HepG2 (cell line): ENCODE measurements around the gene GPATCH8. TPM values are rescaled to one million over a fixed set of nuclear protein-coding genes. Genes with fewer than 3 reads are reported as not detected.
A peak's percentile ranks its signal among the peaks of the same experiment; 100 is the strongest.

ENCODE experiments used
- DPF2 ChIP-seq: sonication (generic); formaldehyde crosslinking; IDR thresholded peaks from 2 replicates; pipeline ENCODE4 v1.4.0; 2020; ENCODE audit warnings: mild to moderate bottlenecking, low read depth, missing genetic modification reagents, borderline replicate concordance
- EED ChIP-seq: sonication (generic); formaldehyde crosslinking; IDR thresholded peaks from 2 replicates; pipeline ENCODE4 v1.5.0; 2020; ENCODE audit warnings: mild to moderate bottlenecking, missing genetic modification reagents
- MEF2D ChIP-seq: sonication (generic); formaldehyde crosslinking; IDR thresholded peaks from 2 replicates; pipeline ENCODE4 v1.5.1; 2020; ENCODE audit warnings: mild to moderate bottlenecking, missing genetic modification reagents
- MLLT10 ChIP-seq: sonication (generic); formaldehyde crosslinking; IDR thresholded peaks from 2 replicates; pipeline ENCODE4 v1.4.0; 2020; ENCODE audit warnings: missing genetic modification reagents
- NAIF1 ChIP-seq: sonication (generic); formaldehyde crosslinking; IDR thresholded peaks from 2 replicates; pipeline ENCODE4 v1.5.0; 2020; ENCODE audit warnings: mild to moderate bottlenecking, missing genetic modification reagents, borderline replicate concordance
- PHF21A ChIP-seq: sonication (generic); formaldehyde crosslinking; IDR thresholded peaks from 2 replicates; pipeline ENCODE4 v1.5.0; 2020; ENCODE audit warnings: mild to moderate bottlenecking, missing genetic modification reagents
- SETDB1 ChIP-seq: sonication (generic); formaldehyde crosslinking; IDR thresholded peaks from 2 replicates; pipeline ENCODE4 v1.5.1; 2020; ENCODE audit warnings: missing genetic modification reagents, mild to moderate bottlenecking, borderline replicate concordance
- TOE1 ChIP-seq: sonication (generic); formaldehyde crosslinking; IDR thresholded peaks from 2 replicates; pipeline ENCODE4 v1.4.0; 2020; ENCODE audit warnings: mild to moderate bottlenecking, missing genetic modification reagents
- U2AF1 ChIP-seq: fragments of 200-400 bp; formaldehyde crosslinking; optimal IDR thresholded peaks from 2 replicates; pipeline ENCODE3; 2017; ENCODE audit warnings: mild to moderate bottlenecking, low read depth, low read length
- ZBTB21 ChIP-seq: sonication (generic); formaldehyde crosslinking; IDR thresholded peaks from 2 replicates; pipeline ENCODE4 v1.4.0; 2020; ENCODE audit warnings: missing genetic modification reagents
- ZEB1 ChIP-seq: IDR thresholded peaks from 2 replicates; pipeline ENCODE4 v1.6.1; 2012; ENCODE audit warnings: mild to moderate bottlenecking, low read depth, inconsistent platforms; ENCODE audit not compliant: insufficient replicate concordance
- ZFP82 ChIP-seq: sonication (generic); formaldehyde crosslinking; IDR thresholded peaks from 2 replicates; pipeline ENCODE4 v1.5.1; 2020; ENCODE audit warnings: mild to moderate bottlenecking, missing genetic modification reagents, borderline replicate concordance
- ZNF10 ChIP-seq: sonication (generic); formaldehyde crosslinking; IDR thresholded peaks from 2 replicates; pipeline ENCODE4 v1.4.0; 2020; ENCODE audit warnings: mild to moderate bottlenecking, low read depth, missing genetic modification reagents, borderline replicate concordance
- ZNF20 ChIP-seq: sonication (generic); formaldehyde crosslinking; IDR thresholded peaks from 2 replicates; pipeline ENCODE4 v1.4.0; 2020; ENCODE audit warnings: mild to moderate bottlenecking, moderate library complexity, missing genetic modification reagents
- ZNF337 ChIP-seq: sonication (generic); formaldehyde crosslinking; IDR thresholded peaks from 2 replicates; pipeline ENCODE4 v1.5.1; 2020; ENCODE audit warnings: missing genetic modification reagents, low read depth, mild to moderate bottlenecking, borderline replicate concordance
- ZNF550 ChIP-seq: sonication (generic); formaldehyde crosslinking; IDR thresholded peaks from 2 replicates; pipeline ENCODE4 v1.4.0; 2020; ENCODE audit warnings: mild to moderate bottlenecking, missing genetic modification reagents, borderline replicate concordance
- ZNF607 ChIP-seq: sonication (generic); formaldehyde crosslinking; IDR thresholded peaks from 2 replicates; pipeline ENCODE4 v1.5.1; 2020; ENCODE audit warnings: missing genetic modification reagents, mild to moderate bottlenecking, borderline replicate concordance
- ZNF75D ChIP-seq: sonication (generic); formaldehyde crosslinking; IDR thresholded peaks from 2 replicates; pipeline ENCODE4 v1.8.1; 2023; ENCODE audit warnings: missing genetic modification reagents, mild to moderate bottlenecking, borderline replicate concordance
- ZNF772 ChIP-seq: sonication (generic); formaldehyde crosslinking; IDR thresholded peaks from 2 replicates; pipeline ENCODE4 v1.5.0; 2020; ENCODE audit warnings: mild to moderate bottlenecking, missing genetic modification reagents
- ZNF781 ChIP-seq: sonication (generic); formaldehyde crosslinking; IDR thresholded peaks from 2 replicates; pipeline ENCODE4 v1.5.1; 2020; ENCODE audit warnings: borderline replicate concordance, mild to moderate bottlenecking, missing genetic modification reagents; ENCODE audit errors: not compliant biosample characterization
- polyA plus RNA-seq, 8 experiments: library from polyadenylated mRNA; depleted of rRNA in 3 of 8; stranded (reverse) in 7 of 8; unstranded in 1 of 8; fragments of >200 nt; fragmentation: Illumina TruSeq in 4 of 8; extraction: Trizol in 4 of 8; gene quantifications; 2 replicates each; pipeline versions ENCODE4 v1.2.1 to v1.2.3, GENCODE V29; 2011 to 2016; ENCODE audit warnings: low read depth in 4 of 8, missing spikeins in 1 of 8, mixed read lengths in 1 of 8; ENCODE audit not compliant: insufficient read depth in 1 of 8
- total RNA-seq, 5 experiments: library from RNA; depleted of rRNA; stranded (reverse); fragments of >200 nt; fragmentation: Illumina TruSeq; extraction: Trizol; gene quantifications; 2 replicates each; pipeline ENCODE4 v1.2.3, GENCODE V29; 2016; ENCODE audit warnings: low read depth in 1 of 5
- TF ChIP-seq, protein P1 (sequence below): sonication (generic); formaldehyde crosslinking; IDR thresholded peaks from 2 replicates; pipeline ENCODE4 v1.5.0; 2020; ENCODE audit warnings: mild to moderate bottlenecking, missing genetic modification reagents
- TF ChIP-seq, protein P2 (sequence below), 2 experiments: fragments of 450-650 bp in 1 of 2; sonication (generic) in 1 of 2; formaldehyde crosslinking; IDR thresholded peaks; 2 replicates each; pipeline versions ENCODE4 v1.5.0 to v1.8.0; 2020 to 2022; ENCODE audit warnings: mild to moderate bottlenecking in 1 of 2, missing genetic modification reagents in 1 of 2
- TF ChIP-seq, protein P3 (sequence below): sonication (generic); formaldehyde crosslinking; IDR thresholded peaks from 2 replicates; pipeline ENCODE4 v1.5.1; 2020; ENCODE audit warnings: missing genetic modification reagents, mild to moderate bottlenecking, borderline replicate concordance

GPATCH8 gene
- total and polyA plus RNA-seq, 2 of the 13 experiments (the other 11 are each of a cell fraction or from before 2014, with no cell fraction given) = 20.7 to 21.5 TPM

GRCh38 chr17:44502598-44503146 lies 534 bp downstream of the GPATCH8 start (continued):
- TF ChIP-seq ZFP82 (0 out of 2 replicates have a peak, but pooled peaks have one; percentile 88), NAIF1 (peak; percentile 84), ZNF337 (CRISPR knock-in tag) (no peak), EED (CRISPR knock-in tag) (peak; percentile 95; the same call in 1 of the 2 replicates), ZNF781 (peak; percentile 90), SETDB1 (CRISPR knock-in tag) (0 out of 2 replicates have a peak, but pooled peaks have one; percentile 71), ZNF550 (CRISPR knock-in tag) (0 out of 2 replicates have a peak, but pooled peaks have one; percentile 16), DPF2 (CRISPR knock-in tag) (0 out of 2 replicates have a peak, but pooled peaks have one; percentile 1), ZNF10 (CRISPR knock-in tag) (peak; percentile 49; the same call in 1 of the 2 replicates), ZBTB21 (CRISPR knock-in tag) (no peak; the same call in 1 of the 2 replicates), ZNF20 (CRISPR knock-in tag) (no peak), ZNF75D (CRISPR knock-in tag) (peak; percentile 90; the same call in 1 of the 2 replicates), PHF21A (CRISPR knock-in tag) (peak; percentile 9; the same call in 1 of the 2 replicates), ZNF607 (0 out of 2 replicates have a peak, but pooled peaks have one; percentile 18), TOE1 (CRISPR knock-in tag) (0 out of 2 replicates have a peak, but pooled peaks have one; percentile 21), MLLT10 (CRISPR knock-in tag) (0 out of 2 replicates have a peak, but pooled peaks have one; percentile 54), ZEB1 (peak; percentile 13), ZNF772 (CRISPR knock-in tag) (peak; percentile 94; the same call in 1 of the 2 replicates), MEF2D (CRISPR knock-in tag) (0 out of 2 replicates have a peak, but pooled peaks have one; percentile 9), U2AF1 (no peak)
- TF ChIP-seq, protein P1, sequence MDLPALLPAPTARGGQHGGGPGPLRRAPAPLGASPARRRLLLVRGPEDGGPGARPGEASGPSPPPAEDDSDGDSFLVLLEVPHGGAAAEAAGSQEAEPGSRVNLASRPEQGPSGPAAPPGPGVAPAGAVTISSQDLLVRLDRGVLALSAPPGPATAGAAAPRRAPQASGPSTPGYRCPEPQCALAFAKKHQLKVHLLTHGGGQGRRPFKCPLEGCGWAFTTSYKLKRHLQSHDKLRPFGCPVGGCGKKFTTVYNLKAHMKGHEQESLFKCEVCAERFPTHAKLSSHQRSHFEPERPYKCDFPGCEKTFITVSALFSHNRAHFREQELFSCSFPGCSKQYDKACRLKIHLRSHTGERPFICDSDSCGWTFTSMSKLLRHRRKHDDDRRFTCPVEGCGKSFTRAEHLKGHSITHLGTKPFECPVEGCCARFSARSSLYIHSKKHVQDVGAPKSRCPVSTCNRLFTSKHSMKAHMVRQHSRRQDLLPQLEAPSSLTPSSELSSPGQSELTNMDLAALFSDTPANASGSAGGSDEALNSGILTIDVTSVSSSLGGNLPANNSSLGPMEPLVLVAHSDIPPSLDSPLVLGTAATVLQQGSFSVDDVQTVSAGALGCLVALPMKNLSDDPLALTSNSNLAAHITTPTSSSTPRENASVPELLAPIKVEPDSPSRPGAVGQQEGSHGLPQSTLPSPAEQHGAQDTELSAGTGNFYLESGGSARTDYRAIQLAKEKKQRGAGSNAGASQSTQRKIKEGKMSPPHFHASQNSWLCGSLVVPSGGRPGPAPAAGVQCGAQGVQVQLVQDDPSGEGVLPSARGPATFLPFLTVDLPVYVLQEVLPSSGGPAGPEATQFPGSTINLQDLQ (CRISPR knock-in tag) = peak; percentile 14; the same call in 1 of the 2 replicates
- TF ChIP-seq, protein P2, sequence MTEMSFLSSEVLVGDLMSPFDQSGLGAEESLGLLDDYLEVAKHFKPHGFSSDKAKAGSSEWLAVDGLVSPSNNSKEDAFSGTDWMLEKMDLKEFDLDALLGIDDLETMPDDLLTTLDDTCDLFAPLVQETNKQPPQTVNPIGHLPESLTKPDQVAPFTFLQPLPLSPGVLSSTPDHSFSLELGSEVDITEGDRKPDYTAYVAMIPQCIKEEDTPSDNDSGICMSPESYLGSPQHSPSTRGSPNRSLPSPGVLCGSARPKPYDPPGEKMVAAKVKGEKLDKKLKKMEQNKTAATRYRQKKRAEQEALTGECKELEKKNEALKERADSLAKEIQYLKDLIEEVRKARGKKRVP (CRISPR knock-in tag; IDR thresholded peaks at IDR 0.05) = no peak
- TF ChIP-seq, protein P3, sequence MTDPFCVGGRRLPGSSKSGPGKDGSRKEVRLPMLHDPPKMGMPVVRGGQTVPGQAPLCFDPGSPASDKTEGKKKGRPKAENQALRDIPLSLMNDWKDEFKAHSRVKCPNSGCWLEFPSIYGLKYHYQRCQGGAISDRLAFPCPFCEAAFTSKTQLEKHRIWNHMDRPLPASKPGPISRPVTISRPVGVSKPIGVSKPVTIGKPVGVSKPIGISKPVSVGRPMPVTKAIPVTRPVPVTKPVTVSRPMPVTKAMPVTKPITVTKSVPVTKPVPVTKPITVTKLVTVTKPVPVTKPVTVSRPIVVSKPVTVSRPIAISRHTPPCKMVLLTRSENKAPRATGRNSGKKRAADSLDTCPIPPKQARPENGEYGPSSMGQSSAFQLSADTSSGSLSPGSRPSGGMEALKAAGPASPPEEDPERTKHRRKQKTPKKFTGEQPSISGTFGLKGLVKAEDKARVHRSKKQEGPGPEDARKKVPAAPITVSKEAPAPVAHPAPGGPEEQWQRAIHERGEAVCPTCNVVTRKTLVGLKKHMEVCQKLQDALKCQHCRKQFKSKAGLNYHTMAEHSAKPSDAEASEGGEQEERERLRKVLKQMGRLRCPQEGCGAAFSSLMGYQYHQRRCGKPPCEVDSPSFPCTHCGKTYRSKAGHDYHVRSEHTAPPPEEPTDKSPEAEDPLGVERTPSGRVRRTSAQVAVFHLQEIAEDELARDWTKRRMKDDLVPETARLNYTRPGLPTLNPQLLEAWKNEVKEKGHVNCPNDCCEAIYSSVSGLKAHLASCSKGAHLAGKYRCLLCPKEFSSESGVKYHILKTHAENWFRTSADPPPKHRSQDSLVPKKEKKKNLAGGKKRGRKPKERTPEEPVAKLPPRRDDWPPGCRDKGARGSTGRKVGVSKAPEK = 0 out of 2 replicates have a peak, but pooled peaks have one; percentile 43
